Keratinocyte (primary cell): ENCODE measurements around the gene ATF1. TPM values are rescaled to one million over a fixed set of nuclear protein-coding genes. Genes with fewer than 3 reads are reported as not detected.

ENCODE experiments used
- DNase-seq: peaks from one replicate; pipeline ENCODE4 v3.0.0-alpha.2; 2011; ENCODE audit warnings: low read depth, missing footprints, low spot score
- FAIRE-seq: peaks from 2 replicates; lab custom pipeline; 2011; peaks lifted over from hg19 to GRCh38; lab: Jason Lieb, UNC
- H2AFZ ChIP-seq: 2 replicates; pipeline ENCODE4 v1.6.0; 2012; ENCODE audit warnings: low read length, control low read depth, inconsistent platforms; ENCODE audit not compliant: control insufficient read depth
- H3K27ac ChIP-seq: 2 replicates; pipeline ENCODE4 v1.5.1; 2011; ENCODE audit warnings: low read length; ENCODE audit not compliant: control insufficient read depth, insufficient read depth
- H3K27me3 ChIP-seq: 3 replicates; pipeline ENCODE4 v1.6.0; 2011; ENCODE audit warnings: low read length; ENCODE audit not compliant: control insufficient read depth, insufficient read depth; ENCODE audit errors: extremely low read depth
- H3K36me3 ChIP-seq, 2 experiments: 2 replicates in 1 of 2; 3 replicates in 1 of 2; pipeline ENCODE4 v1.5.1; 2011; ENCODE audit warnings: low read length in 2 of 2, mild to moderate bottlenecking in 1 of 2; ENCODE audit not compliant: control insufficient read depth in 2 of 2, insufficient read depth in 2 of 2; ENCODE audit errors: extremely low read depth in 1 of 2
- H3K4me1 ChIP-seq: 3 replicates; pipeline ENCODE4 v1.5.1; 2011; ENCODE audit warnings: low read length; ENCODE audit not compliant: control insufficient read depth, insufficient read depth; ENCODE audit errors: extremely low read depth
- H3K4me2 ChIP-seq: 3 replicates; pipeline ENCODE4 v1.6.0; 2011; ENCODE audit warnings: low read depth, low read length; ENCODE audit not compliant: control insufficient read depth, insufficient read depth; ENCODE audit errors: extremely low read depth
- H3K4me3 ChIP-seq, 3 experiments: fragments of 200-600 bp in 1 of 3; sonication (generic) in 1 of 3; 2 replicates in 2 of 3; 3 replicates in 1 of 3; pipeline ENCODE4 v1.5.1; 2011 to 2016; ENCODE audit warnings: low read length in 3 of 3, mild to moderate bottlenecking in 3 of 3, control low read depth in 2 of 3, inconsistent platforms in 1 of 3, low read depth in 1 of 3, mixed read lengths in 1 of 3, mixed run types in 1 of 3, moderate library complexity in 1 of 3; ENCODE audit not compliant: control insufficient read depth in 2 of 3, insufficient read depth in 2 of 3; ENCODE audit errors: extremely low read depth in 1 of 3
- H3K79me2 ChIP-seq: 2 replicates; pipeline ENCODE4 v1.6.0; 2012; ENCODE audit warnings: low read length; ENCODE audit not compliant: control insufficient read depth, insufficient read depth
- H3K9ac ChIP-seq: 3 replicates; pipeline ENCODE4 v1.6.0; 2011; ENCODE audit warnings: low read length; ENCODE audit not compliant: control insufficient read depth, insufficient read depth; ENCODE audit errors: extremely low read depth
- H3K9me1 ChIP-seq: 3 replicates; pipeline ENCODE4 v1.6.0; 2011; ENCODE audit warnings: low read length; ENCODE audit not compliant: control insufficient read depth, insufficient read depth; ENCODE audit errors: extremely low read depth
- H3K9me3 ChIP-seq: 2 replicates; pipeline ENCODE4 v1.5.1; 2012; ENCODE audit warnings: low read depth, low read length; ENCODE audit not compliant: control insufficient read depth
- H4K20me1 ChIP-seq: 3 replicates; pipeline ENCODE4 v1.6.0; 2011; ENCODE audit warnings: low read length; ENCODE audit not compliant: control insufficient read depth, insufficient read depth; ENCODE audit errors: extremely low read depth
- EZH2 ChIP-seq: IDR thresholded peaks from one replicate; pipeline ENCODE4 v1.6.1; 2012; ENCODE audit warnings: inconsistent platforms, mild to moderate bottlenecking, low read length, moderate library complexity
- dilution Hi-C: fragments of 300-500 bp; cut with MboI; formaldehyde crosslinking; loops from one replicate; pipeline ENCODE4 v1.7.0; 2020; ENCODE audit warnings: low sequenced_read_pairs; ENCODE audit not compliant: extremely low pct_ligation_motif_present
- polyA plus RNA-seq, 5 experiments: library from polyadenylated mRNA; depleted of rRNA in 3 of 5; stranded (reverse) in 3 of 5; stranded (forward) in 1 of 5; unstranded in 1 of 5; fragments of >200 nt; gene quantifications; 1 replicate in 1 of 5; 2 replicates in 3 of 5; 3 replicates in 1 of 5; pipeline versions ENCODE4 v1.2.1 to v1.2.3, GENCODE V29; 2011 to 2012; ENCODE audit warnings: missing spikeins in 2 of 5, low read depth in 1 of 5, low replicate concordance in 1 of 5
- TF ChIP-seq, protein P1 (sequence below), 3 experiments: IDR thresholded peaks in 1 of 3; conservative IDR thresholded peaks in 1 of 3; optimal IDR thresholded peaks in 1 of 3; 2 replicates in 2 of 3; 3 replicates in 1 of 3; pipeline versions ENCODE3 to v1.5.1; 2011; ENCODE audit warnings: low read length in 3 of 3, mild to moderate bottlenecking in 3 of 3, moderate library complexity in 2 of 3, control low read depth in 1 of 3, inconsistent platforms in 1 of 3; ENCODE audit not compliant: insufficient read depth in 2 of 3; ENCODE audit errors: extremely low read depth in 1 of 3

Gene ATF1
- polyA plus RNA-seq, 1 donor (not counting 4 experiments of a cell fraction or from before 2014, with no cell fraction given) = 37.4 TPM

- dilution Hi-C loops = no loop called here
- H3K27me3 ChIP-seq = no peaks in the 10 kb centered on the region
- no peak for DNase-seq
- H3K79me2 ChIP-seq = peaks cover 27% of the 10 kb centered on the region
- no peaks in the 10 kb centered on the region for H3K36me3 ChIP-seq
- H3K9me1 ChIP-seq = no peaks in the 10 kb centered on the region
- H3K27ac ChIP-seq = no peak overlapping the region
- no peak overlapping the region for H3K9ac ChIP-seq
- TF ChIP-seq EZH2 = no peak
- peaks cover 11% of the 10 kb centered on the region for H3K4me1 ChIP-seq
- no peak overlapping the region for H2AFZ ChIP-seq
- H4K20me1 ChIP-seq = no peaks in the 10 kb centered on the region
- H3K9me3 ChIP-seq = no peaks in the 10 kb centered on the region
- no peak overlapping the region for H3K4me3 ChIP-seq
- no peak overlapping the region for H3K4me2 ChIP-seq
- FAIRE-seq = no peak
These were observed 9.0 kb downstream of the ATF1 start for GRCh38 chr12:50772877-50773276.

GRCh38 chr12:50775251-50775650 is 11.3 kb downstream of the ATF1 start:
- Histone ChIP-seq H3K4me2 (no peak overlapping the region), H3K9me3 (no peaks in the 10 kb centered on the region), H2AFZ (no peak overlapping the region), H3K4me3 (no peak overlapping the region), H3K9ac (no peak overlapping the region), H3K9me1 (no peaks in the 10 kb centered on the region), H3K27ac (no peak overlapping the region), H4K20me1 (no peaks in the 10 kb centered on the region), H3K79me2 (peaks cover 30% of the 10 kb centered on the region), H3K36me3 (no peaks in the 10 kb centered on the region), H3K4me1 (no peaks in the 10 kb centered on the region), H3K27me3 (no peaks in the 10 kb centered on the region)
- no peak for TF ChIP-seq EZH2
- TF ChIP-seq, protein P1, sequence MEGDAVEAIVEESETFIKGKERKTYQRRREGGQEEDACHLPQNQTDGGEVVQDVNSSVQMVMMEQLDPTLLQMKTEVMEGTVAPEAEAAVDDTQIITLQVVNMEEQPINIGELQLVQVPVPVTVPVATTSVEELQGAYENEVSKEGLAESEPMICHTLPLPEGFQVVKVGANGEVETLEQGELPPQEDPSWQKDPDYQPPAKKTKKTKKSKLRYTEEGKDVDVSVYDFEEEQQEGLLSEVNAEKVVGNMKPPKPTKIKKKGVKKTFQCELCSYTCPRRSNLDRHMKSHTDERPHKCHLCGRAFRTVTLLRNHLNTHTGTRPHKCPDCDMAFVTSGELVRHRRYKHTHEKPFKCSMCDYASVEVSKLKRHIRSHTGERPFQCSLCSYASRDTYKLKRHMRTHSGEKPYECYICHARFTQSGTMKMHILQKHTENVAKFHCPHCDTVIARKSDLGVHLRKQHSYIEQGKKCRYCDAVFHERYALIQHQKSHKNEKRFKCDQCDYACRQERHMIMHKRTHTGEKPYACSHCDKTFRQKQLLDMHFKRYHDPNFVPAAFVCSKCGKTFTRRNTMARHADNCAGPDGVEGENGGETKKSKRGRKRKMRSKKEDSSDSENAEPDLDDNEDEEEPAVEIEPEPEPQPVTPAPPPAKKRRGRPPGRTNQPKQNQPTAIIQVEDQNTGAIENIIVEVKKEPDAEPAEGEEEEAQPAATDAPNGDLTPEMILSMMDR (optimal IDR thresholded peaks at IDR 0.05 in 1 of 3, IDR thresholded peaks at IDR 0.05 in 1 of 3, conservative IDR thresholded peaks at IDR 0.05 in 1 of 3; ENCODE audit: extremely low read depth in 1 of 3, insufficient read depth in 2 of 3, low read length in 3 of 3) = no peak
- dilution Hi-C loops = no loop called here
- FAIRE-seq = no peak
- no peak for DNase-seq
